ENCODE results near the gene GPHN.

DNA sequence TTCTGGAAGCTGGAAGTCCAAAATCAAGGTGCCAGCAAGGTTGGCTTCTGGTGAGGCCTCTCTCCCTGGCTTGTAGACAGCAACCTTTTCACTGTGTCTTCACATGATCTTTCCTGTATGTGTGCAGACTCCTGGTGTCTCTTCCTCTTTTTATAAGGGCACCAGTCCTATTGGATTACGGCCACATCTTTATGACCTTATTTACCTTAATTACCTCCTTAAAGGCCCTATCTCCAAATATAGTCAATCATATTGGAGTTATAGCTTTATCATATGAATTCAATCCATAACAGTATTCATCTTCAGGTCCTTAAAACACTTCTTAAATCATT is 660.1 kb downstream of the GPHN start:
- TF ChIP-seq, protein P1, sequence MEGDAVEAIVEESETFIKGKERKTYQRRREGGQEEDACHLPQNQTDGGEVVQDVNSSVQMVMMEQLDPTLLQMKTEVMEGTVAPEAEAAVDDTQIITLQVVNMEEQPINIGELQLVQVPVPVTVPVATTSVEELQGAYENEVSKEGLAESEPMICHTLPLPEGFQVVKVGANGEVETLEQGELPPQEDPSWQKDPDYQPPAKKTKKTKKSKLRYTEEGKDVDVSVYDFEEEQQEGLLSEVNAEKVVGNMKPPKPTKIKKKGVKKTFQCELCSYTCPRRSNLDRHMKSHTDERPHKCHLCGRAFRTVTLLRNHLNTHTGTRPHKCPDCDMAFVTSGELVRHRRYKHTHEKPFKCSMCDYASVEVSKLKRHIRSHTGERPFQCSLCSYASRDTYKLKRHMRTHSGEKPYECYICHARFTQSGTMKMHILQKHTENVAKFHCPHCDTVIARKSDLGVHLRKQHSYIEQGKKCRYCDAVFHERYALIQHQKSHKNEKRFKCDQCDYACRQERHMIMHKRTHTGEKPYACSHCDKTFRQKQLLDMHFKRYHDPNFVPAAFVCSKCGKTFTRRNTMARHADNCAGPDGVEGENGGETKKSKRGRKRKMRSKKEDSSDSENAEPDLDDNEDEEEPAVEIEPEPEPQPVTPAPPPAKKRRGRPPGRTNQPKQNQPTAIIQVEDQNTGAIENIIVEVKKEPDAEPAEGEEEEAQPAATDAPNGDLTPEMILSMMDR (IDR thresholded peaks at IDR 0.05), result no peak
- TF ChIP-seq POLR2A (IDR thresholded peaks at IDR 0.05), result no peak

Data from right lobe of liver (tissue), 4 donors.